Left forelimb (tissue), 1 donor: ENCODE measurements around the gene EPN2.
A peak's percentile ranks its signal among the peaks of the same experiment; 100 is the strongest.

Experiments used
- DNase-seq: peaks from one replicate; pipeline ENCODE4 v3.0.0-alpha.2; 2018; ENCODE audit warnings: low spot score

The EPN2 gene

GRCh38 chr17:19365833-19366636 is 128.9 kb downstream of the EPN2 start:
- no peak for DNase-seq

DNA sequence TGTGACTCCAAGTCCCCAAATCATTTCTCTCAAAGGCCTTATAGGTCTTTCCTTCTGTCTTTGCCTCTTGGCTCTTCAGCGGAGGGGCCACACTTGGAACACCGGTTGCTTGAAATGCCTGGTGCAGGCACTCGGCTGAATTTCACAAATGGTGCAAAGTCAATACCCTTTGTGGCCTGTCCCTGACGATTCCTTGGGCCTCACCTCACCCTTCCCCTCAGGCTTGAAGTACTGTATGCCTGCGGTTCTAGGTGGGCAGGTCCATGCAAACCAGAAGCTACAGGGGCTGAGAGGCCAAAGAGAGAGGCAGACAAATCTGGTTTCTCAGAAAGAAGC is 129.4 kb downstream of the EPN2 start:
- DNase-seq, result no peak

- no peak for DNase-seq
Observed at GRCh38 chr17:19368229-19368628, 131.1 kb downstream of the EPN2 start.

- peak; percentile 30 for DNase-seq
Observed at GRCh38 chr17:19369107-19369778, 132.1 kb downstream of the EPN2 start.

DNA sequence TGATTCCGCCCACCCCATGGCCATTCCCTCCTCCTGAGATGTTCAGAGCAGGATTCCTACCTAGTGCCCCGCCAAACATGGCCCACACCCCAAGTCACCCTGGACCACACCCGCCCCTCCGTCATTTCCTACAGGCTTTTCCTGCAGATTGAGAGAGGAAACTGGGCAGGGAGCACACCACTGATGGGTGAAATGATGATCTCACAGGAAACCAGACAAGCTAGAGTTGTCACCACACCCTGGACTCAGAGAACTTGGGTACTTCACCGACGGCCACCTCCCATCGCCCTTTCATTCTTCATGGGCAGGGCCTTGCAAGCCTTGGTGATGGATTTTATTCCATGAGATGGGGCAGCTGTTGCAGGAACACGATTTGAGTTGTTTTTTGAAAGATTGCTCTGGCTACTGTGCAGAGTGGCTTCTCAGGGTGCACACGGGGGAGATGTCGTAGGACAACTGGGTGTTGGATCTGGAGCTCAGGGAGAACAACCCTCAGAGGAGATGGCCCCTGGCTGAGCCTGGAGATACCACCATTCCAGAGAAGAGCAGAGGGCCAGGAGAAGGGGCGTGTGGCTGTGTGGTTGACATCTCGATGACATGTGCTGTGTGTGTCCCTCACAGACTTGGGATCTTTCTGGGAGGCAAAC is 132.8 kb downstream of the EPN2 start:
- peak; percentile 37 for DNase-seq

DNA sequence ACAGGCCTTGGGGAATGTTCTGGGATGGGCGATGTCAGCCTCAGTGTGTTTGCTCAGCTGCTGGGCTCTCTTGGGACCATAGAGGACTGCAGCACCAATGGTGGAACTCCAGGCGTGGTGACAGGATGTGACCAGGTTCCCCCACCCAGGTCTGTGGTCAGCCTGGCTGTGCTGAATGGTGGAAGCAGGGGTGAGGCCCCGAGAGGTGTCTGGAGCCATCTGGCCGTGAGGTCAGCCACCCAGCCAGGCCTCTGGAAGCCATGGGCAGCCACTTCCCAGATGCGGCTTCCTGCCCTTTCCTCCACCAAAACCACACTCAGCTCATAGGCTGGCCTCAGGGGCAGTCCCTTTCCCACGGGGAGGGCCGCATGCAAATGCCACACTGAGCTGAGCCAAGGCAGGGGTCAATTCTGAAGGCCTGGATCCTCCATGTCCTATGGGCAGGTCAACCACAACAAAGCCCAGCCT is 133.4 kb downstream of the EPN2 start:
- peak; percentile 66 for DNase-seq

DNA sequence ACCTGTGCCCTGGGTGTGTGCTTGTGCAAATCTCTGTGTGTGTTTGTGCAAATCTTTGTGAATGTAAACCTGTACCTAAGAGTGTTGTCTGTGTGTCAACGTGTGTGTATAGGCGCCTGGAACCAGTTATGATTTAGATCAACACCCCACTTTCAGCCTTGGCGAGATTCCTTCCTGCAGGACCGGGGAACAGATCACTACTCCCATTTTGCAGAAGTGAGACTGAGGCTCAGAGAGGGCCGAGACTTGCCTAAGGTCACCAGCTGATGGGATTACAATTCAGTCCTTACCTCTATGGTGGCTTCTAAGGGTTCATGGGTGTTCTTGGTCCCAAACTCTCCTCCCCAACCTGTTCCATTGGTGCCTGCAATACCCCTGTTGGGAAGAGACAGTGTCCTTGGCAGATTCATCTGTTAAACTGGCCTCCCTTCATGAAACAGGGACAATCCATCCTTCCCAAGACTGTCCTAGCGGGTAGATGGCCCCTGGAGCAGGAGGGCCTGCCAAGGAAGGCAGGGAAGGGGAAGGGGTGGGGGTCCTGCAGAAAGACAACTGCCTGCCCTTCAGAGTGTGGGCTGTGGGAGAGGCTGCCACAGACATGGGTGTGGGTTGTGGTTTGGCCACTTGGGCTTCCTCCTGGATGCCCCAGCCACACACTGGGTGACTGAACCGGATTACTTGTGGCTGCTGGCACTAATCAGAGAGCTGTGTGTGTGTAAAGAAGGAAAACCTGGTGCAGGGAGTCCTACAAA is 134.3 kb downstream of the EPN2 start:
- DNase-seq, result peak; percentile 40

DNA sequence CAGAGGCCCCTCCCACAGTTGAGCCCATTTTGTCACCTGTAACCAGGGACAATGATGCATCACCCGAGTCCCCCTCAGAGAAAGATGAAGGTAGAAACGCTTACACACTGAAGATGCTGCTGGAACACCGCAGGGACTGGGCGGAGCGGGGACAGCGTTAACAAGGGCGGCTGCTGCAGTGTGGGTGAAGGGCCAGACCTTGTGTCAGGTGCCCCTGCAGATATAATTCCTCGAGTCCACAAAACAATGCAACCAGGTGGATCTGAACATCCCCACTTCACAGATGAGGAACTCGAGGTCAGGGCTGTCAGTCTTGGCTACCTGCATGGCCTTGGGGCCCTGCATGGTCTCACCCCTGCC is 134.8 kb downstream of the EPN2 start:
- DNase-seq, result peak; percentile 53

- DNase-seq, result no peak
Observed at GRCh38 chr17:19372439-19372838, 135.3 kb downstream of the EPN2 start.

GRCh38 chr17:19372866-19373504 is 135.8 kb downstream of the EPN2 start:
- peak; percentile 58 for DNase-seq

DNA sequence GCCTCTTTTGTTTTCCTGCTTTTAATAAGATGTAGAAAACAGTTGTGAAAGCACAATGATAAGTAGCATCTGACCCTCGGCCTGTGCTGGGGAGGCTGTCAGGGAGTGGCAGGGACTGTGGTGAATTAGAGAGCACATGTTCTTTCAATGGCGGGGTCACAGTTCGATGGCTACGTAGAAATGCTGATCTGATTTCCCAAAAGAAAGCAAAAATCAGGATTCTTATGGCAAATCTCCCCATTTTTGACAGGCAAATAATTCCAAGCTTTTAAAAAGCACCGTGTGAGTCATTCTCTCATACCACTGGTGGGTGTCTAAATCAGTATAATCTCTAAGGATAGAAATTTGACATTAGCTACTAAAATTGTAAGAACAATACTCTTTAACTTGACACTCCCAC is 137.0 kb downstream of the EPN2 start:
- no peak for DNase-seq

GRCh38 chr17:19375732-19376131 is 138.6 kb downstream of the EPN2 start:
- DNase-seq, result no peak

- DNase-seq, result no peak
Observed at GRCh38 chr17:19376811-19377210, 139.6 kb downstream of the EPN2 start.

DNA sequence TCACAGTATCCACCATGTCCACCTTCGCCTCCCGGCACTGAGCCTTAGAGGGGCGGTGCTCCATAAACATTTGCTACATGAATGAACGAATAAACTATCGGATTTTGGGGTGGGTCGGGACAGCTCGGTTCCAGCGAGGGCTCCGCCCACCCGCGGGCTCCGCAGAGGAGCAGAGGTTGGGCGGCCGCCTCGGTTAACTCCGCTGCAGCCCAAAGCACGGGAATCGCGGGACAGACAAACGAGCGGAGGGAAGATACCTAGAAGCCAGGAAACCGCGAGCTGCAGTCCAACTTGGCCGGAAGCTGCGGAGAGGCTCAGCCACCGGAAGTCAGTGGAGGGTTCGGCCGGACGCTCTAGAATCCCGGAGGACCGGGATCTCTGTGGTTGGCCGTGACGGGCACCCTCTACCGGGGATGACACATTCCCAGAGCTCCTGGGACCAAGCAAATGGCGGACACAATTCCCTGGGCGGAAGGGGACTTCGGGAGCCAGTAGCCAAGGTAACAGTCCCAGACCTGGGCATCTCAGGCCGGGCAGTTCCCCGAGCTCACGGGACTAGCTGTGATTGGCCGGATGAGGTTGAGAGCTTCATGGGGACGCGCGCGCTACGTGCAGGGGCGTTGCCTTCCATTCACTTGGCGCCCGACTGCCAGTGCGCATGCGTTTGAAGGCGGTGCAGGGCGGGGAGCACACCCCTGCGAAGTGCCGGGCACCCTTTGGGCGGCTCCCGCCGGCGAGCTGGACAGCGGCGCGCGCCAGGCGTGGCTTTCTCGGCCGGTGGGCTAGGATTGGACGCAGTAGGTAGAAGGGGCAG is 140.6 kb downstream of the EPN2 start:
- DNase-seq, result peak; percentile 99

DNA sequence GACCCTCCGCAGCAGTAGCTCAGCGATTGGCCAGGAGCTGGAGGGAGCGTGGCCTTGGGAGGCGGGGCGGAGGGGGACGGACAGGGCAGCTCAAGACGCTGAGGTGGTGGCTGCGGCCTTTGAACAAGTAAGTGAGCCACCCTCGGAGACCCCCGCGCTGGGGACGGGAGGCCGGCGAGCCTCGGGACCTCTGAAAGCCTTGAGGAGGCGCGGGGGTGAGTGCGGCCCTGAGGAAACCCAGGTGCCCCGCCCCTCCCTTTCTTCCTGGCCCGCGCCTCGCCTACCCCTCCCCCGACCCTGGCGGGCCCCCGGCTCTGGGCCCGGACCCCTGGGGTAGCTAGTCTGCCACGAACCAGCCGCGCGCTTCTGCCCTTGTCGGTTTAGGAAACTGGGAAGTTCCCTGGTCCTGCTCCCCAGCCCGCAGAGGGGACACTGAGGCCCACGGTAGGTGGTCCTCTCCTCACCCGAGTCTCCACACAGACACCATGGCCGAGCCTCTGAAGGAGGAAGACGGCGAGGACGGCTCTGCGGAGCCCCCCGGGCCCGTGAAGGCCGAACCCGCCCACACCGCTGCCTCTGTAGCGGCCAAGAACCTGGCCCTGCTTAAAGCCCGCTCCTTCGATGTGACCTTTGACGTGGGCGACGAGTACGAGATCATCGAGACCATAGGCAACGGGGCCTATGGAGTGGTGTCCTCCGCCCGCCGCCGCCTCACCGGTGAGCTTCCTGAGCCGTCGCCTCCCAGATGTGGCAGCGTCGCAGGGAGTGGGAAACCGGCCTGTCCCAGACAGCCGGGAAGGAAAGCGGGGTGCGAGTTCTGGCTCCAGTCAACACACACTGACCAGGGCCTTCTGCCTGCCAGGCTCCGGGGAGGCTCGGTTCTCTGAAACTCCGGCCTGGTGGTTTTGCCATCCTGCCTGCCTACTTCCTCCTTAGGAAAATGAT is 141.5 kb downstream of the EPN2 start, which contains the start of gene MAPK7:
Gene MAPK7, plus strand, starts transcription at position 83 of the 945 bp plus-strand sequence. Its CDS starts 403 bp downstream, at position 486.
- peak; percentile 65 for DNase-seq

- DNase-seq, result peak; percentile 62
Observed at GRCh38 chr17:19379361-19380065, 142.3 kb downstream of the EPN2 start.

- DNase-seq, result peak; percentile 62
Observed at GRCh38 chr17:19380481-19381301, 143.5 kb downstream of the EPN2 start.

DNA sequence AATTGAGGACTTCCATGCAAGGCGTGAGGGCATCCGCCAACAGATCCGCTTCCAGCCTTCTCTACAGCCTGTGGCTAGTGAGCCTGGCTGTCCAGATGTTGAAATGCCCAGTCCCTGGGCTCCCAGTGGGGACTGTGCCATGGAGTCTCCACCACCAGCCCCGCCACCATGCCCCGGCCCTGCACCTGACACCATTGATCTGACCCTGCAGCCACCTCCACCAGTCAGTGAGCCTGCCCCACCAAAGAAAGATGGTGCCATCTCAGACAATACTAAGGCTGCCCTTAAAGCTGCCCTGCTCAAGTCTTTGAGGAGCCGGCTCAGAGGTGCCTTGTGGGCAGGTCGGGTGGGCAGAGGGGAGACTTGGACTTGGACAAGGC is 144.2 kb downstream of the EPN2 start:
- DNase-seq, result no peak
